Stimulated activated CD4-positive, alpha-beta T cell treated with anti-CD3 and anti-CD28 coated beads, Interleukin-15, amount 100 ng/mL, for 1 hour (primary cell): Measurements from ENCODE around the gene RHBDD1.
A peak's percentile ranks its signal among the peaks of the same experiment; 100 is the strongest.

ENCODE experiments used
- DNase-seq, 2 donors: peaks; one replicate each; pipeline ENCODE4 v3.0.0-alpha.2; 2020; ENCODE audit warnings: low read depth in 1 of 2, low spot score in 1 of 2

Gene RHBDD1

GRCh38 chr2:227025510-227025909, 189.7 kb downstream of the RHBDD1 start:
- DNase-seq = no peak

- no peak for DNase-seq
Observed at GRCh38 chr2:227029426-227030105, 193.7 kb downstream of the RHBDD1 start.

- DNase-seq = no peak
Observed at GRCh38 chr2:227030789-227031188, 194.9 kb downstream of the RHBDD1 start.

GRCh38 chr2:227031379-227031778, 195.5 kb downstream of the RHBDD1 start:
- no peak for DNase-seq

GRCh38 chr2:227033471-227034148, 197.8 kb downstream of the RHBDD1 start:
- peak in 1 of 2 donors; percentile 7 for DNase-seq

GRCh38 chr2:227035711-227036367, 200.0 kb downstream of the RHBDD1 start:
- no peak for DNase-seq

- no peak for DNase-seq
Observed at GRCh38 chr2:227036527-227036926, 200.7 kb downstream of the RHBDD1 start.

- DNase-seq = no peak
Observed at GRCh38 chr2:227038550-227039189, 202.8 kb downstream of the RHBDD1 start.

- no peak for DNase-seq
Observed at GRCh38 chr2:227043981-227044380, 208.1 kb downstream of the RHBDD1 start.
